GM19238 (cell line): ENCODE data around the gene MAP2K3.
"Not testable (repeated sequence)": the region's sequence is repeated elsewhere in the genome, so short reads cannot be mapped to it uniquely, and the experiment has no call there.

Source experiments
- DNase-seq: peaks from one replicate; pipeline ENCODE4 v3.0.0; 2011; ENCODE audit warnings: low spot score; ENCODE audit not compliant: insufficient read length

MAP2K3 gene

DNA sequence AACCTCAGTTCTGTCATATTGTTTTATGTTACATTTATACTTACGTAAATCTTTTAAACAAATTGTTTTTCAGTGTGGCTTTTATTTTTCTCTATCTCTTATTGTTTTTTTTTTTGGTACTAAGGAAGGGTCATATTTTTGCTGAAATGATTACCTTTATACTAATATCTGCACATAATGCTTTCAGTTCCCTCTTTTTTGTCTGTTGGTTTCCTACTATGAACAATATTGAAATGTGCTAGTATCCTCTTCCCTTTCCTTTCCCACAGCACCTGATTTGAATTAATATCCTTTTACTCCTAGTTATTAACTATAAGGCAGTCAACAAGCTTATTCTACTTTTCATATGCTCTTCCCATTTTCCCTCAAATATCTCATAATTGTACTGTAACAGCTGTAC is 43.4 kb downstream of the MAP2K3 start:
- not testable (repeated sequence) for DNase-seq

DNA sequence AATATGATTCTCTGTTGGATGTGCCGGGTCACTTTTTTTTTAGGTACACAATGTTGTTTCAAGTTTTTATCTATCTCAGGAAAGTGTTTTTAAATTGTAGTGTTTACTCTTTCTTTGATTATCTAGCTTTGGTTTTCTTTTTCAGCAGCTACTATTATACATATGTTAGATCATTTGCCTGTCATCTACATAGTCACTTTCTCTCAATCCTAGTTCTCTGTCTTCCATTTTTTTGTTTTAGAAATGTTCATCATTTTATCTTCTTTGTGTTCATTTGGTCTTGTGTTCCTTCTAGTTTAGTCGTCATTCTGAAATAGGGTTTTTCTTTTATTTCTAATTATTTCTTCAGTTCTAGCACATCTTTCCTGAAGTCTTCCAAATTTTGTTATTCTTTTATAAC is 44.3 kb downstream of the MAP2K3 start:
- DNase-seq, result not testable (repeated sequence)

DNA sequence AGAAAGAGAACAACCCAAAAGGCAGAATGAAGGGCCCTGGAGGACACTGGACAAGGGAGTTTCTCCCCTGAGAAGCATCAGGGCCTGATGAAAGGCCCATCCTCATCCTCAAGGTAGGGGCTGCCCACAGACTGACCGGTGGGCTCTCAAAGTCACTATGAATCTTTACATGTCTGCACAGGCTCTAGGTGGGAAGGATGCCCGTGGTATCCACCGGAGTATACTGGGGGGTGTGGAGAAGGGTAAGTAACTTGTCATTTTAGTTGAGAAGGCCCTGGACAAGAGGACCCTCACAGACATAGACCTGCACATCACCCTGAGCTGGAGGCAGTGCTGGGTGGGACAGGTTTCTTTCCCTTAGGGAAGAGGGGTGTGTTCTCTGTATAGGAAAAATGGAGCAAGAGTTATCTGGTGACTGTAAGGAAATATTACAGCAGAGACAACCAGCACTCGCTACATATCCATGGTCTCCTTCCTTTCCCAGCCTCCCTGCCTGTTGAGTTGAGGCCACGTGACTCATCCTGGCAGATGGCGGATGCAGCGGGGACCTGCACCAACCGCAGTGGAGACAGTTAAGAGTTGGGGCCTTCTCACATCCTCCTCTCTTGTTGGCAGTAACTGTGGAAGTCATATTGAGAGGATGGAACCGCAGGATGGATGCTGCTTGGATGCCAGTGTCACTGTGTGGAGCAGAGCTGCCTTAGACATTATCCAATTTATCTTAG is 46.1 kb downstream of the MAP2K3 start:
- DNase-seq, result no peak

DNA sequence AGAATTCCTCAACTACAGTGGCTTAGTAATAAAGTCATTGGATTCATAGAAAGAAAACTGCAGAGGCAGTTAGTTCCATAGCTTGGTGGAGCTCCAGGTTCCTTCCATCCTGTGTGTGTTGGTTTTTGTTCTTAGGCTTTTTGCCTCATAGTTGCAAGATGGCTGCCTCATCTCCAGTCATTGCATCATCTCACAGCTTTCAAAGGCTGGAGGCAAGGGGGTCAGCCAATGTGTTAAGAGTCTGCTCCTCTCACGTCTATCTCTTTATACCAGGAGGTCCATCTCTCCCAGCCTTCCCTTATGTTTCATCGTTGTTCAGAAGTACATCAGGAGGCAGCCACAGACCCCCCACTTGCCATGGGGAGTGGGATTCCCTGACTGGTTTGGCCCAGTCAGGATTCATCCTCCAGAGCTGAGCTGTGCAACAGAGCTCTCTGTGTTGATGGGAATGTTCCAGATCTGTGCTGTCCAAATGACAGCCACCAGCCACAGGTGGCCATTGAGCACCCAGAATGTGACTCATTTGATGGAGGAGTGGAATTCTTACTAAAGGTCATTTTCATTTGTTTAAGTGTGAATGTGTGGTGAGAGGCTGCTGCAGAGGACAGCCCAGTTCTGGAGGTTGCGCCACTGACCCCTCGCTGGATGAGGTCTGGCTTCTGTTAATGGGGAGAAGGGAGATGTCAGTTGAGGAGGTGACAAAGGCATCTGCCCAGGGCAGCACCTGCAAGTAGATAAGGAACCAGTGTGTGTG is 52.2 kb downstream of the MAP2K3 start:
- not testable (repeated sequence) for DNase-seq

DNA sequence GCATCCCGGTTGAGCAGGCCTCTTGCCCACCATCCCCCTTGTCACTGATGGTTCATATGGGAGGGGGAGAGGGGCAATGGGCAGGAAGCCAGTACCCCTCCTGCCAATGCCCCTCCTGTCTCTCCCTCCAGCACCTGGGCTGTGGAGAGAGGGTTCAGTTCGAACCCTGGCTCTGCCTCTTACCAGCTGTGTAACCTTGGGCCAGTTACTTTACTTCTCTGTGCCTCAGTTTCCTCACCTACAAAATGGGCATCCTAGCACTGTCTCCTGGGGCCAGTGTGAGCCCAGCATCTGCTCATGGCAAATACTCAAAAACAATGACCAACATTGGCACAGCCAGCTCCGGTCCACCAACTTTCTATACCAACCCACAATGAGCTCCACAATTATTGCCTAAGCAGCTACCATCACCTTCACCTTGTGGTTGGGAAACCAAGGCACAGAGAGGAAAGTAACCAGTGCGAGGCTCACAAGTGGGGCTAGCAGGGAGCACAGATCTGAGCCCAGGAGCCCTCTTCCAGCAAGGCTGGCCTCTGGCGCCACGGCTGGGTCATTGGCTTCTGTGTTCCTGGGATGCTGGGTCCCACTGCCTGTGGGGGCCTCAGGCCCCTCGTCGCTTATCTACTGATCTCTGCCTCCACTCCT is 53.6 kb downstream of the MAP2K3 start:
- DNase-seq, result not testable (repeated sequence)

DNA sequence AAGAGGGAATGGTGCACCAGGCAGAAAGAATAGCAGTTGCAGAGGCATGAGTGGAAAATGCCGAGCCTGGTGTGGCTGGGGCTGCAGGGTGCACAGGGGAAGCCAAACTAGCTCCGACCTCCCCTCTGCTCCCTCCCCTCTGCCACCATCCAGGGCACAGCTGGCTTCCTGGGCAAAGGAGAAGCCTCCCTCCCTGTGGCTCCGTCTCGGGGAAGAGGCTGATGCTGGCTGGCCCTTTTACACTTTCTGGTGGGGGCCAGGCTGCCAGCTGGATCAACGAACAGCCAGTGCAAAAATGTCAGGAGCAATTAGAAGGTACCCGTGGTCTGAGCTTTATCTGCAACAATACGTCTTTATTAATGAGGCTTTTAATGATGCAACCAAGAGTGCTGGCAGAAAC is 54.5 kb downstream of the MAP2K3 start:
- no peak for DNase-seq

DNA sequence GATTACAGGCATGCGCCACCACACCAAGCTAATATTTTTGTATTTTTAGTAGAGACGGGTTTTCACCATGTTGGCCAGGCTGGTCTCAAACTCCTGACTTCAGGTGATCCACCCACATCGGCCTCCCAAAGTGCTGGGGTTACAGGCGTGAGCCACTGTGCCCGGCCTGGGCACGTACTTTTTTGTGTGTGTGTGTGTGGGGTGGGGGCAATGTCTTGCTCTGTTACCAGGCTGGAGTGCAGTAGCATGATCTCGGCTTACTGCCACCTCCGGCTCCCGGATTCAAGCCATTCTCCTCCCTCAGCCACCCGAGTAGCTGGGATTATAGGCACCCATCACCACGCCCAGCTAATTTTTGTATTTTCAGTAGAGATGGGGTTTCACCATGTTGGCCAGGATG is 55.1 kb downstream of the MAP2K3 start:
- not testable (repeated sequence) for DNase-seq

DNA sequence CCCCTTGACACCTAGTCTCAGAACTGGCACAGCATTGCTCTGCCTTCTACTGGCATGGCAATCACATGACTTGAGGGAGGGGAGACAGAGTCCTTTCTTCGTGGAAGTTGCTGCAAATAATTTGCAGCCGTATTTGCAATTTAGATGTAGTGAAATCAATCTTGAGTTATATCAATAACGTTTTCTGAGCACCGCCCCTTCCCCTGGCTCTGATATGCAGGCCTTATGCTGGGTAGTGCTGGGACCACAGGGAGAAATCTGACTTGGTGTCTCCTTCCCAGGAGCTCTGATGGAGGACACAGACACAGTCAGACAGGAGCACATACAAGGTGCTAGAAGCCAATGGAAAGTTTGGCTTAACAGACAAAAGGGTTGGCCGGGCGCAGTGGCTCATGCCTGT is 55.9 kb downstream of the MAP2K3 start:
- DNase-seq, result not testable (repeated sequence)

DNA sequence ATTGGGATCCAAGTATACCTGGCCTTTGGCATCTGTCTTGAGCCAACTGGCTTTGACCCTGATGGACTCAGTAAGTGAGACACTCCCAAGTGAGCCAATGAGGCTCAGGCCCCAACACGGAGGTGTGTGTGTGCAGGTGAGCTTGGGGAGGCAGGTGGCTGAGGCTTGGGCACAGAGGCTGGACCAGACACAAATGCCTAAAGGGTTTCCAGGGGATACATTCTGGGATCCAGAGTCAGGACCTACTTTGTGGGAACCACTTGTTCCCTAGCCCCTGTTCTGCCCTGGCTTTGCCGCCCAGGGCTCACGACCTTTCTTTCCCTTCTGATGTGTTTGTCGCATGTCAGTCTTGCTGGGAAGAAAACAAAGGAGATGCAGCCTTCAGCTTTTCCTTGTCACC is 56.8 kb downstream of the MAP2K3 start:
- DNase-seq, result not testable (repeated sequence)

DNA sequence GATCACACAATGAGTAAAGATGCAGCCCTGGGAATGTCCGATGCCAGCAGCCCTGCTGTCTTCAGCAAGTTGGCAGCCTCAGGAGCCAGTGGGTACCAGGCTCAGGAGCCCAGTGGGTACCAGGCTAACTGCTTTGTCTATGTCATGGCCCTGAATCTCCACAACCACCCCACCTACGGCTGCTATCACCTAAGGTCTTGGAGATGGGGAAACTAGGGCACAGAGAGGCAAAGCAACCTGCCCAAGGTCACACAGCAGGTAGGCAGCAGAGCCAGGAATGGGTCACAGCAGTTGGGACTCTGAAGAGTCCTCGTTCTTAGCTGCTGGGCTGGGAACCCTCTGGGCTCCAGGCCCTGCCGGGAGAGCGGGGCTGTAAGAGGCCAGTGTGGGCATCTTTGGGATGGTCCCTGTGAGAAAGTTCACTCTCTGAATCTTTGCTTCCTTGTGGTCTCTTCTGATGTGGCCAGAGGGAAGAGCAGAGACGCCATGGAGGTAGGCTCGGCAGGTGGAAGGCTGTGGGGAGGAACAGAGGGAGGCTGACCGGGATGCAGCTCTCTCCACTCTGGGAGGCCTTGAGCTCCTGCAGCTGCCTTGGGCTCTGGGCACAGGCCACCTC is 57.5 kb downstream of the MAP2K3 start:
- DNase-seq, result not testable (repeated sequence)

DNA sequence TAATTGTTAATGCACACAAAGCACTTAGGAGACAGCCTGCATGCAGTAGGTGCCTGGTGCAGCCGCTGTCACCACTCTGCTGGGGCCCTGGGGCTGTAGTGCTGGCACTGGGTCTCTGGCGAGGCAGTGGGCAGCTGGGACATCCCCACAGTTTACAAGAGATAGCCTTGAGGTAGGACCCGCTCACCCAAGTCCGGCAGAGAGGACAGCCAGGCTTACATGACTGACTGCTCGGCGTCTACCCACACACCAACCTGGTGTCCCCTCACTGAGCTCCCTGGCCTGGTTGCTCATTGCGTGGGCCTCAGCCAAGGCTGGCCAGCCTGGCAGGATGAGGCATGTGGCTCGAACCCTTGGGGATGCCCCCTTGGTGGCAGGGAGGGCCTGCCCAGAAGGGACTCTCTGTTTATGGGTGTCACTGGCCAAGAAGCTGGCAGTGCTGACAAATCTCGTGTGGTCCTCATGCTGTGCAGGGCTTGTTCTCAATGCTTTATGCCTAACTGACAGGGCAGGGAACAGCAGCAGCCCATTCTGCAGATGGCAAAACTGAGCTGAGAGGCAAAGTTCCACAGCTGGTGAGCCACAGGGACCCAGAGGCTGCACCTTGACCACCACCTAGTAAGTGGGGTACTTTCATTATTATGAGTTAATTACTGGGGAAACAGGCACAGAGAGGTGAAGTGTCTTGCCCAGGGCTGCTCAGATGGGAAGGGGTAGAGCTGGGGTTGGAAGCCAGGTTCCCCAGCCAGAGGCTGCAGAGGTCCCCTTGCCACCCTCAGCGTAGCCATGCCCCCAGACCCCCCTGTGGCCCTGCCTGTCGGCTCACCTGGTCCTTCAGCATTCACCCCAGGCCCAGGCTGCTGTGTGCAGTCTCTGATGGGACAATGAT is 58.8 kb downstream of the MAP2K3 start:
- not testable (repeated sequence) for DNase-seq

DNA sequence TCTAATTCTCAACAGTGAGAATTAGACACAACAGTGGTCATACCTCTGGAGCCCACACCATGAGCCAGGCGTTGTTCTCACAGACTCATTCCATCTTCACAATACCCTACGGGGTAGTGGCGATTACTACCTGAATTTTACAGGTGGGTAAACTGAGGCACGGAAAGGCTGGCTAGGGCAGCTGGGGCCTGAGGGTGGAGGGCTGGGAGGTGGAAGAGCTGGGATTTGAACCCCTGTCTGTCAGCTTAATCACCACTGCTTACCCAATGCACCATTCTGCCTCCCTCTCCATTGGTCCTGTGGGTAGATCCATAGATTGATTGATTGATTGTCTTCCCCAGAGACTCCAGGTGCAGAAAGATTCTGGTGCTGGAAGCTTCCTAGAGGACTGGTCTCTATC is 60.3 kb downstream of the MAP2K3 start:
- DNase-seq, result not testable (repeated sequence)

DNA sequence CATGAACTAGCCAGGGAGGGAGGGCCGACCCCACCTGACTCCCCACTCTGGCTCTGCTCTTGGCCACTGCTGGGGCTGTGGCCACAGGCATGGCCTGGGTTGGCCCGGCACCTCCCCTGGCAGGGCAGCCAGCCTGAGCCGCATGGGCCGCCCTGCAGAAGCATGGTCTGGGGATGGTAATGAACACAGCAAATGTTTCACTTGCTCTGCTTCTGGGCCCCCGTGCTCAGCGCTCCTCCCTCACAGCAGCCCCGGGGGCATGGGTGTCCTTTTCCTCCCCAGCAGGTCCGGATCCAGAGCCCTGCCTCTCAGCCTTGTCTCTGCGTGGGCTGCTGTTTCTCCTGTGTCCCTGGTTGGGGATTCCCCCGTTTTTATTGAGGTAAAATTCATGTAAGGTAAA is 60.7 kb downstream of the MAP2K3 start:
- no peak for DNase-seq

DNA sequence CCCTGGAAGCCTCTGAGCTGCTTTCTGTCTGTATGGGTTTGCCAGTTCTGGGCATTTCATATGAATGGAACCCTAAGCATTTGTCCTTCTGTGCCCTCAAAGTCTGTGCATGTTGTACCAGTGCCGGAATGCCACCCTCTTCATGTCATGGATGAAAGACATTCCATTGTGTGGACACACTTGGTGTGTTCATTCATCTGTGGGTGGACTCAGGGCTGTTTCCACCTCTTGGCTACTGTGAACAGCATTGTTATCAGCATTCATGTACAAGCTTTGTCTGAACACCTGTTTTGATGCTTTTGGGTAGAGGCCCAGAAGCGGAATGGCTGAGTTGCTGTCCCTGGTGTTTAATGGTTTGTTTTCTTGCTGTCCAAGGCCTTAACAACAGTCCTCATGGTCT is 61.6 kb downstream of the MAP2K3 start:
- not testable (repeated sequence) for DNase-seq

DNA sequence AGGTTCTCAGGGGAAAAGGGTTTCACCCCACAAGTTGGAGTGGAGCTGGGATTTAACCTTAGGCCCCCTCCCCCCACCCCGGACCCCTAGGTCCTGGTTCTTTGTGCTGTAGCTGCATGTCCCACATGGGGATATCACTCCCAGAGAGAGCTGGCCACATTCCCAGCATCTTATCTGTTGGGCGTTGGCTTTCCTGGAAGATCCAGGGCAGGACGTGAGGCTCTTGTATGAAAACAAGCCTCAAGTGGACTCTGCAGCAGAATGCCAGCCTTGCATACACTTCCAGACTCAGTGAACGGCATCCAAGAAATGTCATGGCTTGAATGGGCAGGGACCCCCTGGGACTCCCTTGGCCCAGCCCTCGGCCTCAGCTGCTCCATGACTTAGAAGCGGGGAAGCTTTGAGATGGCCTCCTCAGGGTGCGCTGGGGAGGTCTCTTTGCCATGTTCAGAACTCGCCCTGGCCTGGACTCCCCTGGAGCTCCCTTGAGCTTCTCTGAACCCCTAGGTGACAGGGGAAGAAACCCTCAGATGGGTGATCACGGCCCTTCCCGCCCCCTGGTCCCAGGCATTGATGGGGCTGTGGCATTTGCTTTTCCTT is 62.2 kb downstream of the MAP2K3 start:
- DNase-seq, result not testable (repeated sequence)

DNA sequence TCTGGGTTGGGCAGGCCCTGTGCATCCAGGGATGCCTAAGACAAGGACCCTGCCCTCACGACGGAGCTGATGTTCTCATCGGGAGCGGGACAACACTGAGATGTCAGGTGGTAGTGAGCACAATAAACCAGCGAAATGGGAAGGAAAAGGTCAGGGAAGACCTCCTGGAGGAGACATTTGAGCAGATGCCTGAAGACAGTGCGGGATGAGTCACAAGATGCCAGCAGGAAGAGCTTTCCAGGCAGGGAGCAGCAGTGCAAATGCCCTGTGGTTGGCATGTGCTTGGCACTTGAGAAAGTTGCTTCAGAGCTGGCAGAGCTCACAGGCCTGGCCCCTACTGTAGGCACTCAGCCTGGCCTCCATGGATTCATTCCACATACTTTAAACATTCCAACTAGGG is 63.1 kb downstream of the MAP2K3 start:
- DNase-seq, result not testable (repeated sequence)

DNA sequence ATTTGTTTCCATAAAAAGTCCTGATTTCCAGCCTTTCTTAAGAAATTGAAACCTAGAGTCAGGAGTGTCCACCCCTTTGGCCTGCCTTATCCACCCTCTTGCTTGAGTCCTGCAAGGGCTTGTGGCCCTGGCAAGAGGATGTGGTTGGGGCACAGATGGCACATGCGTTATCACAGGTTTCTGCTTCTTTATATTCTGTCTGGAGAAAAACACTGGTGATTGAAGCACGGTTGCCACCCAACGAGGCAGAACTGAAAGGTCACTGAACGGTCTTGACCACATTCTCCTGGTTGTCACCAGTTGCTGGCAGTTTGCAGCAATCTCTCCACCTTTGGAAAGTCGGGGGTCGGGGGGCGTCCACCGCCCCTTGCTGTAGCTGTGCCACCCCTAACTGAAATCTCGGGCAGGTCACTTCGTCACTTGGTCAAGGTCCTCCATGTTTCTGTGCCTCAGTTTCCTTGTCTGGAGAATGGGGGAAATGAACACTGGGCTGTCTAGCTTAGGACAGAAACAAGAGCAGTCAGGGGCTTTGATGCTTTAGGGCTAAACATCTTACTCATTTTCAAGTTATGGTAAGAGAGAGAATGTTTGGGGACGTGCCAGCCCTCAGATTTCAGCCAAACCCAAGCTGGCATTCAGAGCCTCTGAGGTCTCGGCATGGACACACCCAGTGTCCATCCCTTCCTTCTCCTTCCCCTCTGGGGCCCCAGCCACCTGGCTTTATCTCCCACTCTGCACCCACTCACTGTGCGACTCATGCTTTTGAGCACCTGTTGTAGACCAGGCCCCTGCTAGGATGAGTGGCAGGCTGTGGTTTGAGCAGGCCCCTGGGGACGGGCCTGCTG is 63.8 kb downstream of the MAP2K3 start:
- DNase-seq, result not testable (repeated sequence)

DNA sequence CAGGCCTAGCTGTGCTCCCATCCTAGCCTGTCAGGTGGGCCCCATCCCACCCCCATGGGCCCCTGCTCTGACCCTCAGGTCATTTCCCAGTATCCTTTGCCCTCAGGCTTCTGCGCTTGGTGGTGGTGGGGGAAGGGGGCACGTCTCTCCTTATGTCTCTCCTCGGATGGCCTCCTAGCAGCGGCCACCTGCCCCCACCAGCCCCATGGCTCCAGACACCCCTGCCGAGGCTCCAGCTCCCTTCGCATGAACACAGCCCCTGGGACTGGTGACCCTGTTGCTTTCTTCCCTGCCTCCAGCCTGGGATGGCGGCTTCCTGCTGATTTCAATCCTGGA is 64.4 kb downstream of the MAP2K3 start:
- not testable (repeated sequence) for DNase-seq

DNA sequence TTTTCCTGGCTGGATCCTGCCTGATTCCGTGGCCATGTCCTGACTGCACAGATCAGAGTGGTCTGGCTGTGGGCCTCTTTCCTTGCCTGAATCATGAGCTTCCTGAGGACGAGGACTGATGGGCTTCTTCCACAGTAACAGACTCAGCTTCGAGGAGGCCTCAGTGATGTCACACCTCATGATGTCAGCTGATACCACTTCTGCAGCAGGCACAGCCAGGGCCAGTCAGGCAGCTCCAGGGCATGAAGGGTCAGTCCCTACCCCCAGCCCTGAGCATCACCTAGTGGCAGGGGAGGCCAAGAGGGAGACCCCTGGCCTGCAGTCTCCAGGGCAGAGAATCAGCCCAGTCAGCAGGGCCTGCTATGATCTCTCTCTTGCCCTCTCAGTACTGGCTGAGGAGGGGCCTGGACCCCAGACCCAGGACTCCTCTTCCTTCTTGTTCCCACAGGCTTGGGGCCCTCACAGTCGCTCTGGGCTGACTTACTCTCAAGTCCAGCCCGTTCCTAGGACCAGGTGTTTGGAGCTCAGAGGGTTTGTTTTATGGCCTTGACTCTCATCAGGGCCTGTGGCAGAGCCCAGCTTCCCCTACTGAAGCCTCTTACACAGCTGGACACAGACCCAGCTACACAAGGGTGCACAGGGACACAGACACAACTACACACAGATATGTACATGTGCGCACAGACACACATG is 65.0 kb downstream of the MAP2K3 start:
- not testable (repeated sequence) for DNase-seq
